A673 (cell line): ENCODE results near the gene UBA6.

ENCODE experiments used
- CTCF ChIP-seq: fragments of 300-800, 200-600 bp; sonication (generic); conservative IDR thresholded peaks from 2 replicates; pipeline ENCODE4 v1.5.1; 2017; ENCODE audit warnings: low read depth, mild to moderate bottlenecking, antibody characterized with exemption, low read length, moderate library complexity, mixed read lengths
- EZH2 ChIP-seq: fragments of 200-600 bp; sonication (generic); IDR thresholded peaks from 2 replicates; pipeline ENCODE4 v1.6.1; 2017; ENCODE audit warnings: borderline replicate concordance, low read depth, mild to moderate bottlenecking, mixed read lengths, antibody characterized with exemption, low read length; ENCODE audit not compliant: poor library complexity, severe bottlenecking

DNA sequence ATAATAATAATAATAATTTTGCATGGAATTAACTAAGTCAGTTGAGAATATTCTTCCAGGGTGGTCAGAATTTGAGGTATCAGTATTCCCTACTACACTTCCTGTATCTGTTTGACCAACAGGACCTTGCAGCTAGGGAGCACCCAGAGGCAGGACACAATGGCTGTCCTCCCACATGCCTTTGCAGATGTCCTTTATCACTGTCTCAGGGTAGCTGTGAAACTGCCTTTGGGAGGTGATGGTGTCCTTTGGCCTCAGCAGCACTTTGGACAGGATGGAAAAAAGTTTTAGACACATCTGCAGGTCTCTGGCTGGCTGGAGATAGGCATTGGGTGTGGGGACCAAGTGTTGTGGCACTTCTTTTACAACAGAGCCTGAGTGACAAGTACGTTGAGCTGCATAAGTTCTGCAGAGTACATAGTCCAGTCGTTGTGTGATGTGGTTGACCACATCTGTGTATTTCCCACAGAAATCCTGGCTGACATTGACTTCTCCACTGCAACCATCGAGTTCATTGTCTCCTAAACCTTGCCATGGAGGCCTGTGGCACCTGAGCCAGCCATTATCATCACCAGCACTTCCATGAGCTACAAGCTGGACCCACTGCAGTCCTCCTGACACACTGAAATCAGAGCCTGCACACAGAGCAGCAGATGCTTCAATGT, 19.1 kb upstream of the UBA6 start:
- TF ChIP-seq CTCF (no peak), EZH2 (no peak)
